NCI-H1105 (cell line): ENCODE results near the gene MRPS14.
A peak's percentile ranks its signal among the peaks of the same experiment; 100 is the strongest.
"Not testable (repeated sequence)": the region's sequence is repeated elsewhere in the genome, so short reads cannot be mapped to it uniquely, and the experiment has no call there.

Experiments
- DNase-seq: peaks from one replicate; lab custom pipeline; 2025; lab: John Stamatoyannopoulos, UW

The MRPS14 gene

GRCh38 chr1:175023922-175024242, 657 bp upstream of the MRPS14 start:
- not testable (repeated sequence) for DNase-seq

- no peak for DNase-seq
Observed at GRCh38 chr1:175019524-175019923, 3.7 kb downstream of the MRPS14 start.

- no peak for DNase-seq
Observed at GRCh38 chr1:175015243-175015642, 8.0 kb downstream of the MRPS14 start.

- no peak for DNase-seq
Observed at GRCh38 chr1:175013445-175013844, 9.8 kb downstream of the MRPS14 start.

- DNase-seq = no peak
Observed at GRCh38 chr1:175009532-175009931, 13.7 kb downstream of the MRPS14 start.

- DNase-seq = no peak
Observed at GRCh38 chr1:175005085-175005783, 18.0 kb downstream of the MRPS14 start.

- DNase-seq = no peak
Observed at GRCh38 chr1:175003521-175003920, 19.7 kb downstream of the MRPS14 start.

- DNase-seq = no peak
Observed at GRCh38 chr1:175002910-175003517, 20.2 kb downstream of the MRPS14 start.

GRCh38 chr1:175000697-175001187, 22.5 kb downstream of the MRPS14 start:
- DNase-seq = no peak

GRCh38 chr1:174999936-175000696, 23.1 kb downstream of the MRPS14 start, which contains the start of gene CACYBP:
Gene CACYBP, plus strand, starts transcription at chr1:174999947. Its CDS starts 234 bp downstream, at chr1:175000181.
- DNase-seq = no peak

GRCh38 chr1:174999216-174999935, 23.8 kb downstream of the MRPS14 start:
- DNase-seq = peak; percentile 98

- peak; percentile 86 for DNase-seq
Observed at GRCh38 chr1:174998569-174999215, 24.5 kb downstream of the MRPS14 start.

- no peak for DNase-seq
Observed at GRCh38 chr1:174997041-174997440, 26.2 kb downstream of the MRPS14 start.

- no peak for DNase-seq
Observed at GRCh38 chr1:174996476-174996875, 26.7 kb downstream of the MRPS14 start.

- DNase-seq = no peak
Observed at GRCh38 chr1:174995916-174996315, 27.3 kb downstream of the MRPS14 start.

GRCh38 chr1:174995121-174995520, 28.1 kb downstream of the MRPS14 start:
- no peak for DNase-seq

- no peak for DNase-seq
Observed at GRCh38 chr1:174991473-174991872, 31.8 kb downstream of the MRPS14 start.

- no peak for DNase-seq
Observed at GRCh38 chr1:174990382-174990999, 32.7 kb downstream of the MRPS14 start.

- DNase-seq = no peak
Observed at GRCh38 chr1:174989536-174990220, 33.5 kb downstream of the MRPS14 start.

GRCh38 chr1:174988986-174989385, 34.2 kb downstream of the MRPS14 start:
- no peak for DNase-seq

- no peak for DNase-seq
Observed at GRCh38 chr1:174988539-174988938, 34.7 kb downstream of the MRPS14 start.
